ENCODE results near the gene ITGA11. TPM values are rescaled to one million over a fixed set of nuclear protein-coding genes. Genes with fewer than 3 reads are reported as not detected.

ITGA11 gene
- total RNA-seq, 2 experiments from 2014 or later = under 0.01 TPM; not detected in 1

- H3K79me2 ChIP-seq (ENCODE audit: insufficient read depth, low read depth, low read length) = no peaks in the 10 kb centered on the region
- no peak overlapping the region for H3K4me3 ChIP-seq (ENCODE audit: low read depth, low read length, poor library complexity, severe bottlenecking)
- H2AFZ ChIP-seq (ENCODE audit: low read length) = no peak overlapping the region
- no peak overlapping the region for H3K4me2 ChIP-seq (ENCODE audit: low read length)
- no peaks in the 10 kb centered on the region for H3K36me3 ChIP-seq (ENCODE audit: insufficient read depth, low read length)
- H4K20me1 ChIP-seq (ENCODE audit: insufficient read depth, low read length) = no peaks in the 10 kb centered on the region
- no peak for TF ChIP-seq CTCF (conservative IDR thresholded peaks at IDR 0.05; ENCODE audit: low read length)
- DNase-seq (ENCODE audit: low spot score) = no peak
- CTCF ChIA-PET (ENCODE audit: unreplicated experiment) = no interaction called here
- POLR2A ChIA-PET = no interaction called here
- H3K4me1 ChIP-seq (ENCODE audit: insufficient read depth, low read length, poor library complexity, severe bottlenecking) = no peaks in the 10 kb centered on the region
- intact Hi-C loops (cut with micrococcal nuclease; ENCODE audit: unreplicated experiment) = no loop called here
- H3K9me2 ChIP-seq (ENCODE audit: insufficient read depth, low read length) = no peaks in the 10 kb centered on the region
- H3K27ac ChIP-seq (ENCODE audit: low read depth, low read length, poor library complexity, severe bottlenecking) = no peak overlapping the region
- no peaks in the 10 kb centered on the region for H3K9me3 ChIP-seq (ENCODE audit: low read length)
- BruUV-seq (replicated peaks) = no TSS peak
Observed at GRCh38 chr15:68322796-68323195, 109.2 kb downstream of the ITGA11 start.

DNA sequence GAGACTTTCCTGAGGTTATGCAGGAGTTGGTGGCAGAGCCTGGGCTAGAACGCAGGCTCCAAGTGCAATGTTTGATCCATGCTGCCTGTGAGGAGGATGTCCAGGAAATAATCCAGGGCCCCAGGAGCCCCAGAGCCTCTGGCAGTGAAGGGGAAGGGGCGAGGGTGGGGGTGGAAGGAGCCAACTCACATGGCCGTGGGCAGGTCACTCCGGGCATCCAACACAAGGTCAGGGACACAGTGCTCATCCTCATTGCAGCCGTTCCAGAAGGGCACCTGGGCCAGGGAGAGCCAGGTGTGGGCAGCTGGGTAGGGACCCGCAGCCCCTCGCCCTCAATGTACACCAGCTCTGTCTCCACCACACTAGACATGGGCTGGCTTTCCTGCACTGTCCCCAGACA is 110.7 kb downstream of the ITGA11 start:
- no peaks in the 10 kb centered on the region for H3K4me1 ChIP-seq (ENCODE audit: insufficient read depth, low read length, poor library complexity, severe bottlenecking)
- no peak for DNase-seq (ENCODE audit: low spot score)
- BruUV-seq (replicated peaks) = no TSS peak
- no peaks in the 10 kb centered on the region for H3K79me2 ChIP-seq (ENCODE audit: insufficient read depth, low read depth, low read length)
- no peak for TF ChIP-seq EZH2phosphoT487 (IDR thresholded peaks at IDR 0.05; ENCODE audit: borderline replicate concordance, low read depth, low read length)
- TF ChIP-seq CTCF (conservative IDR thresholded peaks at IDR 0.05; ENCODE audit: low read length) = no peak
- H2AFZ ChIP-seq (ENCODE audit: low read length) = no peak overlapping the region
- ChIA-PET CTCF (ENCODE audit: unreplicated experiment) (no interaction called here), POLR2A (no interaction called here)
- no peak overlapping the region for H3K4me2 ChIP-seq (ENCODE audit: low read length)
- no peak overlapping the region for H3K4me3 ChIP-seq (ENCODE audit: low read depth, low read length, poor library complexity, severe bottlenecking)
- no peaks in the 10 kb centered on the region for H3K36me3 ChIP-seq (ENCODE audit: insufficient read depth, low read length)
- H3K9me2 ChIP-seq (ENCODE audit: insufficient read depth, low read length) = no peaks in the 10 kb centered on the region
- no peak overlapping the region for H3K27ac ChIP-seq (ENCODE audit: low read depth, low read length, poor library complexity, severe bottlenecking)
- no peaks in the 10 kb centered on the region for H4K20me1 ChIP-seq (ENCODE audit: insufficient read depth, low read length)
- intact Hi-C loops (cut with micrococcal nuclease; ENCODE audit: unreplicated experiment) = no loop called here
- H3K9me3 ChIP-seq (ENCODE audit: low read length) = no peaks in the 10 kb centered on the region

GRCh38 chr15:68319997-68320396 is 112.0 kb downstream of the ITGA11 start:
- no peaks in the 10 kb centered on the region for H4K20me1 ChIP-seq (ENCODE audit: insufficient read depth, low read length)
- no peak overlapping the region for H3K4me3 ChIP-seq (ENCODE audit: low read depth, low read length, poor library complexity, severe bottlenecking)
- H3K9me3 ChIP-seq (ENCODE audit: low read length) = no peaks in the 10 kb centered on the region
- intact Hi-C loops (cut with micrococcal nuclease; ENCODE audit: unreplicated experiment) = no loop called here
- H2AFZ ChIP-seq (ENCODE audit: low read length) = no peak overlapping the region
- ChIA-PET CTCF (ENCODE audit: unreplicated experiment) (no interaction called here), POLR2A (no interaction called here)
- H3K9me2 ChIP-seq (ENCODE audit: insufficient read depth, low read length) = no peaks in the 10 kb centered on the region
- no peaks in the 10 kb centered on the region for H3K36me3 ChIP-seq (ENCODE audit: insufficient read depth, low read length)
- H3K27ac ChIP-seq (ENCODE audit: low read depth, low read length, poor library complexity, severe bottlenecking) = no peak overlapping the region
- DNase-seq (ENCODE audit: low spot score) = no peak
- no peaks in the 10 kb centered on the region for H3K4me1 ChIP-seq (ENCODE audit: insufficient read depth, low read length, poor library complexity, severe bottlenecking)
- no peak overlapping the region for H3K4me2 ChIP-seq (ENCODE audit: low read length)
- TF ChIP-seq CTCF (conservative IDR thresholded peaks at IDR 0.05; ENCODE audit: low read length) = no peak
- TF ChIP-seq EZH2phosphoT487 (IDR thresholded peaks at IDR 0.05; ENCODE audit: borderline replicate concordance, low read depth, low read length) = no peak
- no peaks in the 10 kb centered on the region for H3K79me2 ChIP-seq (ENCODE audit: insufficient read depth, low read depth, low read length)
- no TSS peak for BruUV-seq (replicated peaks)
